ENCODE measurements around the gene BCLAF3.

The BCLAF3 gene

GRCh38 chrX:20007962-20008622 lies 17.2 kb upstream of the BCLAF3 start:
- CTCF ChIA-PET: interaction anchor here (1.4 kb wide), 1 partner anchor 17 kb away, joined by 3 read pairs; no protein-coding TSS in a partner anchor
- TF ChIP-seq, protein P1, sequence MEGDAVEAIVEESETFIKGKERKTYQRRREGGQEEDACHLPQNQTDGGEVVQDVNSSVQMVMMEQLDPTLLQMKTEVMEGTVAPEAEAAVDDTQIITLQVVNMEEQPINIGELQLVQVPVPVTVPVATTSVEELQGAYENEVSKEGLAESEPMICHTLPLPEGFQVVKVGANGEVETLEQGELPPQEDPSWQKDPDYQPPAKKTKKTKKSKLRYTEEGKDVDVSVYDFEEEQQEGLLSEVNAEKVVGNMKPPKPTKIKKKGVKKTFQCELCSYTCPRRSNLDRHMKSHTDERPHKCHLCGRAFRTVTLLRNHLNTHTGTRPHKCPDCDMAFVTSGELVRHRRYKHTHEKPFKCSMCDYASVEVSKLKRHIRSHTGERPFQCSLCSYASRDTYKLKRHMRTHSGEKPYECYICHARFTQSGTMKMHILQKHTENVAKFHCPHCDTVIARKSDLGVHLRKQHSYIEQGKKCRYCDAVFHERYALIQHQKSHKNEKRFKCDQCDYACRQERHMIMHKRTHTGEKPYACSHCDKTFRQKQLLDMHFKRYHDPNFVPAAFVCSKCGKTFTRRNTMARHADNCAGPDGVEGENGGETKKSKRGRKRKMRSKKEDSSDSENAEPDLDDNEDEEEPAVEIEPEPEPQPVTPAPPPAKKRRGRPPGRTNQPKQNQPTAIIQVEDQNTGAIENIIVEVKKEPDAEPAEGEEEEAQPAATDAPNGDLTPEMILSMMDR (IDR thresholded peaks at IDR 0.05; ENCODE audit: control extremely low read depth, extremely low read depth, low read depth, missing control alignments): no peak
- no peak for DNase-seq (ENCODE audit: extremely low spot score)
- POLR2A ChIA-PET: no interaction called here

DNA sequence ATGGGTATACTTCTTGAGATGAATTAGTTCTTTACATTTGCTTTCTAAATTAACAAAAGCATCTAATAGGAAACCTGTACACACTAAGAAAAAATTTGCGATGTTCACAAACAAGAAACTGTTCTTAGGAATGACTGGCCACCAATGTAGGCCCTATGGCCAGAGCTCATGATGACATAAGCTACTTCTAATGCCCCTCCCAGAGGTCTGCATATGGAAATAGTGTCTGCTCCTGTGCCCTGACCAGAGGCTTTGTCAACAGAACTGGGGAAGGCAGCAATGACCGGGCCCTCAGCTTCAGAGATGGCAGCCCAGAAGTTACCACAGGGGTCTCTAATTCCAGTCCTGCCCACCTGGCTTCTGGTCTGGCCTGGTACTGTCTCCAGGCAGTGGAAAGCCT lies 15.0 kb upstream of the BCLAF3 start:
- POLR2A ChIA-PET: no interaction called here
- TF ChIP-seq, protein P1 (IDR thresholded peaks at IDR 0.05; ENCODE audit: control extremely low read depth, extremely low read depth, low read depth, missing control alignments): no peak
- no peak for DNase-seq (ENCODE audit: extremely low spot score)
- CTCF ChIA-PET: no interaction called here

DNA sequence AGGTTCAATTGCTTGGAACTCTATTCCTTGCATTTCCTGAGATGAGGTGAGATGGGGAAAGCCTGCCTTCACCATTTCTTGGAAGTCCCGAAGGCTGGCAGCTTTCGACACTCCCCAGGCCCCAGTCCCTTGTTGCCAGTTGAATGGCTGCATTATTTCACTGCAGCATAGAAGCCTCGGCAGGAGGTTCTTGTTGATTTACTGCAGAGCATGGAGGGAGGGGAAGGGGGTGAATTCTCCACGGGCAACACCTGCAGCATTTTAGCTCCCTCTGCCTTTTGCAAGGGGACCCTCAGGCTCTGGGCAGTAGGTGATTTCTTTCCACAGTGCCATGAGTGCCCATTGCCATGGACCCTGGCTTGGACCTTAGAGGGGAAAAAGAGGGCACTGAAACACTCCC lies 10.7 kb upstream of the BCLAF3 start:
- ChIA-PET CTCF (interaction anchor here (1.9 kb wide), 1 partner anchor 10 kb away, joined by 5 read pairs; no protein-coding TSS in a partner anchor), POLR2A (no interaction called here)
- no peak for DNase-seq (ENCODE audit: extremely low spot score)
- TF ChIP-seq, protein P1 (IDR thresholded peaks at IDR 0.05; ENCODE audit: control extremely low read depth, extremely low read depth, low read depth, missing control alignments): no peak

DNA sequence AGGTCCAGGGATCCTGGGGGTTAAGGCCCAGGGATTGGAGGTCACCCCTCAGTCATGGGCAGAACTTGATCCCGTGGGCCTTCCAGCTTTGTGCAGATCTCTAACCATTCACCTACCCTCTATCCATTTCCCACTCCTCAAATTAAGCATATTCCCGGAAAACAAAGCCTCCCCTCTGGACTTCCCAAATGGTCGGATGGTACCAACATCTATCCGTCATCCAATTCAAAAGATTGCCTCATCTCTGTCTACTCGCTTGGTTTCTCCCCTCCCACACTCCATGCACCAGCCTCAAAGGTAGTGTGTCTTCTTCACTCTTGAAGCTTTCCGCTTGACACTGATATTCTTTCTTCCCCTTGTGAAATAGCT lies 473 bp upstream of the BCLAF3 start:
- POLR2A ChIA-PET: no interaction called here
- TF ChIP-seq, protein P1 (IDR thresholded peaks at IDR 0.05; ENCODE audit: control extremely low read depth, extremely low read depth, low read depth, missing control alignments): no peak
- no peak for DNase-seq (ENCODE audit: extremely low spot score)
- CTCF ChIA-PET: interaction anchor here (0.7 to 4.2 kb wide), 8 partner anchors 9 to 619 kb away, joined by 3 to 23 read pairs (median 4); no protein-coding TSS in a partner anchor

DNA sequence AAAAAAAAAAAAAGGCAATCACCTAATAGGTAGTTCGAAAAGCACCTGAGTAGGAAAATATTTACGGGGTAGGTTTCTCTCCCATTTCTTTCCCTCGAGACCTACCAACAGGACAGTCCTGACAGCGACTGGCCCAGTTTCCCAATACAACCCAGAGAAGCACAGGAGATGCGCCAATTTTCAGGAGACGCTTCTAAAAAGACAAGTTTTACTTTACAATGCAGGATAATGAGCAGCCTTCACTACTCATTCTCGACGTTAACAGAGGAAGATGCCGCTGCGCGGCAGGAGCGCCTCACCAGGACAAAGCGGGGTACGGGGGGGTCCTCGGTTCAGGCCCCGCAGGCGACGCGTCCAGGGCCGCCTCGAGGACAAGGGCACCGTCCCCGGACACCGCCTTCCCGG lies 708 bp downstream of the BCLAF3 start:
- ChIA-PET POLR2A (no interaction called here), CTCF (interaction anchor here (4.2 kb wide), 1 partner anchor 85 kb away, joined by 23 read pairs; no protein-coding TSS in a partner anchor)
- no peak for DNase-seq (ENCODE audit: extremely low spot score)
- TF ChIP-seq, protein P1 (IDR thresholded peaks at IDR 0.05; ENCODE audit: control extremely low read depth, extremely low read depth, low read depth, missing control alignments): no peak

GRCh38 chrX:19987856-19988255 lies 3.0 kb downstream of the BCLAF3 start:
- TF ChIP-seq, protein P1 (IDR thresholded peaks at IDR 0.05; ENCODE audit: control extremely low read depth, extremely low read depth, low read depth, missing control alignments): no peak
- ChIA-PET CTCF (interaction anchor here (1.4 kb wide), 1 partner anchor 82 kb away, joined by 5 read pairs; no protein-coding TSS in a partner anchor), POLR2A (no interaction called here)
- no peak for DNase-seq (ENCODE audit: extremely low spot score)
